OCI-LY3 (cell line): ENCODE measurements around the gene PPFIA2.
A peak's percentile ranks its signal among the peaks of the same experiment; 100 is the strongest.

Source experiments
- H2AFZ ChIP-seq: fragments of 200-600, 300-600 bp; shearing (Covaris generic); 2 replicates; pipeline ENCODE4 v1.6.0; 2014; ENCODE audit warnings: antibody characterized with exemption, low read depth, low read length
- H3K27ac ChIP-seq: fragments of 200-600, 300-600 bp; sonication (generic); 2 replicates; pipeline ENCODE4 v1.5.1; 2014; ENCODE audit warnings: mild to moderate bottlenecking, low read length, moderate library complexity, mixed read lengths
- H3K27me3 ChIP-seq: fragments of 200-600, 300-600 bp; sonication (generic); 2 replicates; pipeline ENCODE4 v1.6.1; 2014; ENCODE audit warnings: low read depth, low read length, mixed read lengths
- H3K36me3 ChIP-seq: fragments of 200-600, 300-600 bp; sonication (generic); replicated peaks from 2 replicates; pipeline ENCODE3; 2014; ENCODE audit warnings: low read depth, low read length, mixed read lengths
- H3K4me1 ChIP-seq: fragments of 300-600, 200-600 bp; sonication (generic); 2 replicates; pipeline ENCODE4 v1.6.1; 2014; ENCODE audit warnings: low read length, mixed read lengths
- H3K4me2 ChIP-seq: fragments of 200-600, 300-600 bp; sonication (generic); 2 replicates; pipeline ENCODE4 v1.6.1; 2014; ENCODE audit warnings: low read length, mixed read lengths
- H3K4me3 ChIP-seq: fragments of 300-600, 200-600 bp; sonication (generic); 2 replicates; pipeline ENCODE4 v1.5.1; 2014; ENCODE audit warnings: antibody characterized with exemption, mild to moderate bottlenecking, low read length, moderate library complexity
- H3K79me2 ChIP-seq: fragments of 300-600, 200-600 bp; shearing (Covaris generic); 2 replicates; pipeline ENCODE4 v1.6.1; 2014; ENCODE audit warnings: mild to moderate bottlenecking, low read length, mixed read lengths
- H3K9ac ChIP-seq: fragments of 300-600, 200-600 bp; shearing (Covaris generic); 2 replicates; pipeline ENCODE4 v1.6.0; 2014; ENCODE audit warnings: mild to moderate bottlenecking, low read length, moderate library complexity
- H3K9me3 ChIP-seq: fragments of 200-600, 300-600 bp; shearing (Covaris generic); 2 replicates; pipeline ENCODE4 v1.6.1; 2014; ENCODE audit warnings: low read length, mixed read lengths; ENCODE audit not compliant: insufficient read depth
- H4K20me1 ChIP-seq: fragments of 200-600, 300-600 bp; sonication (generic); 2 replicates; pipeline ENCODE4 v1.6.1; 2016; ENCODE audit warnings: low read length, mixed read lengths; ENCODE audit not compliant: insufficient read depth
- CTCF ChIP-seq: fragments of 200-600, 300-600 bp; sonication (generic); IDR thresholded peaks from 2 replicates; pipeline ENCODE4 v1.5.1; 2014; ENCODE audit warnings: antibody characterized with exemption, low read length, low read depth
- EZH2phosphoT487 ChIP-seq: fragments of 200-600 bp; shearing (Covaris generic); IDR thresholded peaks from 2 replicates; pipeline ENCODE4 v1.6.1; 2018; ENCODE audit warnings: antibody characterized with exemption, mixed run types, low read depth

PPFIA2 gene

GRCh38 chr12:81440001-81440400, 319.1 kb downstream of the PPFIA2 start:
- Histone ChIP-seq H3K36me3 (no peaks in the 10 kb centered on the region), H3K4me1 (no peaks in the 10 kb centered on the region), H3K79me2 (no peaks in the 10 kb centered on the region), H3K27ac (no peak overlapping the region), H2AFZ (peak overlapping the region; percentile 55; the same call in 1 of the 2 replicates), H3K27me3 (no peaks in the 10 kb centered on the region), H4K20me1 (no peaks in the 10 kb centered on the region), H3K9ac (no peak overlapping the region), H3K4me2 (no peak overlapping the region), H3K9me3 (no peaks in the 10 kb centered on the region), H3K4me3 (no peak overlapping the region)
- TF ChIP-seq CTCF = no peak
- TF ChIP-seq EZH2phosphoT487 = no peak

GRCh38 chr12:81439344-81439743, 319.8 kb downstream of the PPFIA2 start:
- Histone ChIP-seq H4K20me1 (no peaks in the 10 kb centered on the region), H3K79me2 (no peaks in the 10 kb centered on the region), H3K4me3 (no peak overlapping the region), H3K4me1 (no peaks in the 10 kb centered on the region), H3K4me2 (no peak overlapping the region), H3K36me3 (no peaks in the 10 kb centered on the region), H2AFZ (peak overlapping the region; percentile 55; the same call in 1 of the 2 replicates), H3K9ac (no peak overlapping the region), H3K9me3 (no peaks in the 10 kb centered on the region), H3K27me3 (no peaks in the 10 kb centered on the region), H3K27ac (no peak overlapping the region)
- TF ChIP-seq CTCF (no peak), EZH2phosphoT487 (no peak)

GRCh38 chr12:81417056-81417455, 342.1 kb downstream of the PPFIA2 start:
- H3K27me3 ChIP-seq = no peaks in the 10 kb centered on the region
- no peaks in the 10 kb centered on the region for H3K79me2 ChIP-seq
- H3K27ac ChIP-seq = no peak overlapping the region
- no peaks in the 10 kb centered on the region for H3K4me1 ChIP-seq
- no peak overlapping the region for H3K4me3 ChIP-seq
- no peaks in the 10 kb centered on the region for H3K9me3 ChIP-seq
- TF ChIP-seq CTCF = no peak
- TF ChIP-seq EZH2phosphoT487 = no peak
- H3K9ac ChIP-seq = no peak overlapping the region
- no peaks in the 10 kb centered on the region for H3K36me3 ChIP-seq
- H3K4me2 ChIP-seq = no peak overlapping the region
- no peak overlapping the region for H2AFZ ChIP-seq
- H4K20me1 ChIP-seq = no peaks in the 10 kb centered on the region

- Histone ChIP-seq H3K4me1 (no peaks in the 10 kb centered on the region), H3K36me3 (no peaks in the 10 kb centered on the region), H3K9me3 (no peaks in the 10 kb centered on the region), H3K27me3 (no peaks in the 10 kb centered on the region), H3K27ac (no peak overlapping the region), H4K20me1 (no peaks in the 10 kb centered on the region), H3K79me2 (no peaks in the 10 kb centered on the region), H3K4me2 (no peak overlapping the region), H3K9ac (no peak overlapping the region), H2AFZ (no peak overlapping the region), H3K4me3 (no peak overlapping the region)
- TF ChIP-seq EZH2phosphoT487 (no peak), CTCF (no peak)
These were observed 342.6 kb downstream of the PPFIA2 start for GRCh38 chr12:81416571-81416970.
